Stimulated activated CD4-positive, alpha-beta T cell treated with anti-CD3 and anti-CD28 coated beads, TNF-alpha, amount 100 ng/mL, for 24 hours (primary cell): Measurements from ENCODE around the gene ADIPOQ.
"Not testable (repeated sequence)": the region's sequence is repeated elsewhere in the genome, so short reads cannot be mapped to it uniquely, and the experiment has no call there.

Experiments used
- DNase-seq, 3 experiments: peaks; one replicate each; pipeline ENCODE4 v3.0.0-alpha.2; 2020; ENCODE audit warnings: low read depth in 3 of 3

Gene ADIPOQ

GRCh38 chr3:186826410-186826975, 16.0 kb upstream of the ADIPOQ start:
- no peak for DNase-seq

DNA sequence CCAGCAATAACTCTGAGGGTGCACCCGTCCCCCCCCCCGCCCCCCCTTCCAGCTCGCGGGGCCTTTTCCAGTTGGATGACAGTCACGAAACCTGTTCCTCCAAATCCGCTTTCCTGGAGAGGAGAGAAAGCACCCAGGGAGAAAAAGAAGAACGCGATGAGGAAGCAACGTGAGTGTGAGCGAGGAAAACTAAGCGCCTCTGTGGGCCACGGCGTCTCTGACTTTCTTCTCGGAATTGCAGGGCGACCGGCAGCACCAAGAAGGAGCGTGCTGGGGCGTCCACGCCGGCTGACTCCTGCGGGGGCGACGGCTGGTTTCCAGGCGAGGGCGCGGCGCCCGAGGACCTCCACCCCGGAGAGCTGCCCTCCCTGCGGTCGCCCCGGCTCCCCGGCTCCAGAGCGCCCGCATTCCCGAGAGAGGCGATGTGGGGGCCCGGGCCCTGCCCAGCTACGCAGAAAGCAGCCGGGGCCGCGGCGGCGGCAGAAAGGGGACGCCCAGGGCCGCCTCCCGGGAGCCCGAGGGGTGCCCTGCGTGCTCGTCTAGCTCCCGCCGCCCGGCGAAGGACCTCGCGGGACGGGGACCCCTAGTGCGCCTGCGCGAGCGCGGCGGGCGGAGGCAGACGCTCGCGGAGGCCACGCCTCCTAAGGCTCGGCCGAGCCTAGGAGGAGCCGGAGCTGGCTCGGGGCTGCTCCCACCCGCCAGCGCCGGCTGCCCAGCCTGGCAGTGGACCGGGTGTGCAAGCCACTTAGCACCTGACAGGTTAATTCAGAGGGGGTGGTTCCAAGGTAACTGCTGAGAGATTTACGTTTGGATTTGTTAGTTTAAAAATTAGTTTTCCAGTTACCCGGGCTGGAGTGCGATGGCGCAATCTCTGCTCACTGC, 15.3 kb upstream of the ADIPOQ start:
- peak; percentile 62 to 83 (median 74) for DNase-seq

DNA sequence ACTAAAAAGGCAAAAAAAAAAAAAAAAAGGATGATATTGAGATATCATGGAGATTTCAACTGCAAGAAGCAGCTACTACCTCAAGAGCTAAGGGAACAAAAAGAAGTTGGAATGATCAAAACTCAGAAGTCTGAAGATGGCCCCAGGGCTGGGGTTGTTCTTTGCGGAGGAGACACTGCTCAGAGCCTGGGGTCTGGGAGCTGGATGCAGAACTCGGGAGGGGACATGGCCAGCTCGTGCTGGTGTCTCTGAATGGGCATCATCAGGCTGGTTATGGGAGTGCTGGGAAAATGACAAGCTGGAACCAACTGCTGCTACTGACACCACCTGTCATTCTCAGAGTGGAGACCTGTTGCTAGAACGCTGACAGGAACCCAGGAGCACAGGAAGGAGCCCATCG, 14.2 kb upstream of the ADIPOQ start:
- no peak for DNase-seq

DNA sequence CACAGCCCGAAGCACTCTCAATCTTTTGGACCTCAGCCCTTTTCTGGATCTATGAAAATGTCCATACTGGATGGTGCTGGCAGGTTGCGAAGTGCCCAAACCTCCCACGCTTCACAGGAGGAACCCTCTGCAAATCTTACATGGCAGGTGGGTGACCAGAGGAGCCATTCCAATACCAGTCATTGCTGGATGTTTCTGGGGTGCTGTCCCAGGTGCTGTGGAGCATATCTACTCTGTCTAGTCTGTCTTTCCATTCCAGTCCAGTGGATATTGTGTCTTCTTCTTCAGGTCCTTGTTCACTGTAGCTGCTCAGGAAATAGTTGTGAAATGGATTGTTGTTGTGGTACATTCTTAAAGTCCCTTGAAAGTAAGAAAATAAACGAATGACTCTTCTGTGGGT, 10.7 kb upstream of the ADIPOQ start:
- DNase-seq: no peak

GRCh38 chr3:186832276-186832675, 10.2 kb upstream of the ADIPOQ start:
- DNase-seq: no peak

DNA sequence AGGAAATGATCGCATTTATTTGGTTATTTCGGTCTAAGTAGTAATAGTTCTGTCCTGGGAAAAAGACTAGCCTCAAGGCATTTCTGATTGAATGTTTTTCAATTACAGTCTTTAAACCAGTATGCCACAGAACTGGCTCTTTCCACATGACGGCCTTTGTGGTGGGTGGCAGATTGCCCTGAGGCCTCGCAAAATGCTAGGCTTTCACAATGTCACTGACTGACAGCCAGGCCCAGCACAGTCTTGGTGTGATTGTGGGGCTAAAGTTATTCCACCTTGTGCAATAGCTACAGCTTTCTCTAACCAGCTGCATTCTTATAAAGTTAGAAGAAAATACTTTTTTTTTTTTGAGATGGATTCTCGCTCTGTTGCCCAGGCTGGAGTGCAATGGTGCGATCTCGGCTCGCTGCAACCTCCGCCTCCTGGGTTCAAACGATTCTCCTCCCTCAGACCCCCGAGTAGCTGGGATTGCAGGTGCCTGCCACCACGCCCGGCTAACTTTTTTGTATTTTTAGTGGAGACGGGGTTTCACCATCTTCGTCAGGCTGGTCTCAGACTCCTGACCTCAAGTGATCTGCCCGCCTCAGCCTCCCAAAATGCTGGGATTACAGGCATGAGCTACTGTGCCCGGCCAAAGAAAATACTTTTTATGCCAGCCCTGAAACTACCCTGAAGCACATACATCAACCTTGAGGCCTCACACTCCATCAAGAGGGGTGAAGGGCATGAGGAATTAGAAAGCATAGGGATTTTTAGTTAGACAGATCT, 2.5 kb upstream of the ADIPOQ start:
- DNase-seq: no peak

GRCh38 chr3:186841620-186842019, 890 bp upstream of the ADIPOQ start:
- no peak for DNase-seq

DNA sequence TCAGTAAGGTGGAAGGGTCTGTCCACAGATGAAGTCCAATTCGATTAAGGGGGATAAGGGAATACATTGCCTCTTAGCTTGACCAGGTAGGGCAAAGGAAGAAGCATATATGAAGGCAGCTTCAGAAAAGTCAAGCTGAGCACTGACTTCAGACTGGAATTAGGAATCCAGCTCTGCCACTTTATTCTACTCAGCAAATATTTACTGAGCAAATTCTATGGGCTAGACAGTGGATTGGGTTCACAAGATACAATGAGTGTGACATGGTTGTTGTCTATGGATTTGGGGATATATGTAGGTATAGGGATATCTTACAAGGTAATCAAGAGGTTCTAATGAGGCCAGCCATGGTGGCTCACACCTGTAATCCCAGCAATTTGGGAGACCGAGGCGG, 526 bp downstream of the ADIPOQ start:
- DNase-seq: no peak

GRCh38 chr3:186844908-186845307, 2.4 kb downstream of the ADIPOQ start:
- DNase-seq: no peak

DNA sequence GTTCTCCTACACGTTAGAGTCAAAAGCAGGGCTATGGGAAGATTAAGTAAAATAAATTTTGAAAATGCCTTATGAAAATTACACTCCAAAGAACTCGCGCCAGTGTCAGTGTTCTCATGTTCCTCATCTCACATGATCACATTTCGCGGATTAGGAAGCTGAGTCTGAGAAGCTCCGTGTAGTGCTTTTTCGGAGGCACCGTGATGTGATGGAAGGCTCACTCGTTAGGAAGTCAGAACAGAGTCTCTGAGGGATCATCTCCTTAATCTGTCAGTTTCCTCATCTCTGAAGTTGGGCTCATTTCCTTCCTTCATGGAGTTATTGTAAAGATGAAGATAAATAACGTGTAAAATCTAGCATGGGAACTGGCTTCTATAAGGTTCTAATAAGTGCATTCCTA, 3.2 kb downstream of the ADIPOQ start:
- DNase-seq: no peak

DNA sequence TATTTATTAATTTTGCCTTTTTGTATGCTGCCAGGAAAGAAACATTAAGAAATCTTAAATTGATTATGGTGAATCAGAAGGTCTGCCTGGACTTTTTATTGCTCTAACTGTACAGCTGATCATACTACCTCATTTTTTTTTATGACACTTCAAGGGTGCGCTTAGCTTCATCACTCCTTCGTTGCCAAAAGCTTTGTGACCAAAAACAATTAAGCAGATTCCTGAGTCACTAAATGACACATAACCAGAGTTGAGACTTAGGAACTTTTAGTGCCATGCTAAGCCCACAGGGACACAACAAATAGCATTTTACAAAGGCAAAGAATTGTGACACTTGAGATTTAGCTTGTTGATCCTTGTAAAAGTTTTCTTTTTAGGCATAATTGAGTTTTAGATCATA, 4.9 kb downstream of the ADIPOQ start:
- no peak for DNase-seq

DNA sequence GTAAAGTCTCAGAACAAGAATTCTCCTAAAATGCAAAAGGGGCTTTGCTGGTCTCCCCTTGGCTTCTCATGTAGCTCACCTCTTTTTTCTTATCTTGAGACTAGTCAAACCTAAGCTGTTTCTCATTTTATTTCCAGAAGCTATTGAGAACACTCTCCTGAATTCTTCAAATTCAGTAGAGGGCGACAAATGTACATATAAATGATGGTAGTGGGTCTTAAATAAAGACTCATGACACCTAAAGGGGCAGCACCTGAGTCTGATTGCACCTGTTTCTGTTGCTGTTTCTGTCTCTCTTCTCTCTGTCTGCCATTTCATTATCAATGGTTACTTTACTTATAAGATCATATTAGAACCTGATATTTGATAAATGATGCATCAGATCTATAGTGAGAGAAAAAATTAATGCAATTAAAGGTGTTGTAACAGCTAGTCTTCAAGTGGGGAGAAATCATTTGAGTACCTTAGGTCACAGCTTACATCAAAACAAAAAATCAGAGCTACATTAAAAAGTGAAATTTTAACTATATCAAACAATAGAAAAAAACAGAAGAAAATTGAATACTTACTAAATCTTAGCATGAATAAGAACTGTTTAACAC, 7.0 kb downstream of the ADIPOQ start:
- no peak for DNase-seq

- DNase-seq: not testable (repeated sequence)
Measured at GRCh38 chr3:186851835-186852234, 9.3 kb downstream of the ADIPOQ start.

- no peak for DNase-seq
Measured at GRCh38 chr3:186852994-186853393, 10.5 kb downstream of the ADIPOQ start.

DNA sequence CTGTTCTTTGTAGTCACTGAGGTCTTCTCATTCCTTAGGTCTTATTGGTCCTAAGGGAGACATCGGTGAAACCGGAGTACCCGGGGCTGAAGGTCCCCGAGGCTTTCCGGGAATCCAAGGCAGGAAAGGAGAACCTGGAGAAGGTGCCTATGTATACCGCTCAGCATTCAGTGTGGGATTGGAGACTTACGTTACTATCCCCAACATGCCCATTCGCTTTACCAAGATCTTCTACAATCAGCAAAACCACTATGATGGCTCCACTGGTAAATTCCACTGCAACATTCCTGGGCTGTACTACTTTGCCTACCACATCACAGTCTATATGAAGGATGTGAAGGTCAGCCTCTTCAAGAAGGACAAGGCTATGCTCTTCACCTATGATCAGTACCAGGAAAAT, 11.6 kb downstream of the ADIPOQ start:
- no peak for DNase-seq

DNA sequence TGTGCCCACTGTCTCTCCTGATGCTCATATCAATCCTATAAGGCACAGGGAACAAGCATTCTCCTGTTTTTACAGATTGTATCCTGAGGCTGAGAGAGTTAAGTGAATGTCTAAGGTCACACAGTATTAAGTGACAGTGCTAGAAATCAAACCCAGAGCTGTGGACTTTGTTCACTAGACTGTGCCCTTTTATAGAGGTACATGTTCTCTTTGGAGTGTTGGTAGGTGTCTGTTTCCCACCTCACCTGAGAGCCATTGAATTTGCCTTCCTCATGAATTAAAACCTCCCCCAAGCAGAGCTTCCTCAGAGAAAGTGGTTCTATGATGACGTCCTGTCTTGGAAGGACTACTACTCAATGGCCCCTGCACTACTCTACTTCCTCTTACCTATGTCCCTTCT, 12.4 kb downstream of the ADIPOQ start:
- no peak for DNase-seq

- DNase-seq: no peak
Measured at GRCh38 chr3:186857743-186858142, 15.2 kb downstream of the ADIPOQ start.

DNA sequence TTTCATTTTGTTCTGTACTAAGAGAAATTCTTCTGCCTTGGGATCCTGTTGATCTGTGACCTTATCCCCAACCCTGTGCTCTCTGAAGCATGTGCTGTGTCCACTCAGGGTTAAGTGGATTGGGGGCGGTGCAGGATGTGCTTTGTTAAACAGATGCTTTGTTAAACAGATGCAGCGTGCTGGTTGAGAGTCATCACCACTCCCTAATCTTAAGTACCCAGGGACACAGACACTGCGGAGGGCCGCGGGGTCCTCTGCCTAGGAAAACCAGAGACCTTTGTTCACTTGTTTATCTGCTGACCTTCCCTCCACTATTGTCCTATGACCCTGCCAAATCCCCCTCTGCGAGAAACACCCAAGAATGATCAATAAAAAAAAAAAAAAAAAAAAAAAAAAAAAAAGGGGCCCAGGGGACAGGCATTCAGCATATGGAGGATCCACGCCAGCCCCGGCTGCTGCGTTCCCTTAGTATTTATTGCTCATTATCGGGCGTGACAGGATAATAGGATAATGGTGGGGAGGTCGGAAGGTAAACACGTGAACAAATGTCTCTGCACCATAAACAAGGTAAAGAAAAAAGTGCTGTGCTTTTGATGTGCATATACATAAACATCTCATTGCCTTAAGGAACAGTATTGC, 22.8 kb downstream of the ADIPOQ start:
- DNase-seq: not testable (repeated sequence)

DNA sequence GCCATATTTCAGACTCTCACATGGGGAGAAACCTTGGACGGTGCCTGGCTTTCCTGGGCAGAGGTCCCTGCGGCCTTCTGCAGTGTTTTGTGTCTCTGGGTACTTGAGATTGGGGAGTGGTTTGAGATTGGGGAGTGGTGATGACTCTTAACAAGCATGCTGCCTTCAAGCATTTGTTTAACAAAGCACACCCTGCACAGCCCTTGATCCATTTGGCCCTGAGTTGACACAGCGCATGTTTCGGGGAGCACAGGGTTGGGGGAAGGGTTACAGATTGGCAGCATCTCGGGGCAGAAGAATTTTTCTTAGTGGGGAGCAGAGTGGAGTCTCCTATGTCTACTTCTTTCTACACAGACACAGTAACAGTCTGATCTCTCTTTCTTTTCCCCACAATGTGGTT, 23.6 kb downstream of the ADIPOQ start:
- DNase-seq: not testable (repeated sequence)

DNA sequence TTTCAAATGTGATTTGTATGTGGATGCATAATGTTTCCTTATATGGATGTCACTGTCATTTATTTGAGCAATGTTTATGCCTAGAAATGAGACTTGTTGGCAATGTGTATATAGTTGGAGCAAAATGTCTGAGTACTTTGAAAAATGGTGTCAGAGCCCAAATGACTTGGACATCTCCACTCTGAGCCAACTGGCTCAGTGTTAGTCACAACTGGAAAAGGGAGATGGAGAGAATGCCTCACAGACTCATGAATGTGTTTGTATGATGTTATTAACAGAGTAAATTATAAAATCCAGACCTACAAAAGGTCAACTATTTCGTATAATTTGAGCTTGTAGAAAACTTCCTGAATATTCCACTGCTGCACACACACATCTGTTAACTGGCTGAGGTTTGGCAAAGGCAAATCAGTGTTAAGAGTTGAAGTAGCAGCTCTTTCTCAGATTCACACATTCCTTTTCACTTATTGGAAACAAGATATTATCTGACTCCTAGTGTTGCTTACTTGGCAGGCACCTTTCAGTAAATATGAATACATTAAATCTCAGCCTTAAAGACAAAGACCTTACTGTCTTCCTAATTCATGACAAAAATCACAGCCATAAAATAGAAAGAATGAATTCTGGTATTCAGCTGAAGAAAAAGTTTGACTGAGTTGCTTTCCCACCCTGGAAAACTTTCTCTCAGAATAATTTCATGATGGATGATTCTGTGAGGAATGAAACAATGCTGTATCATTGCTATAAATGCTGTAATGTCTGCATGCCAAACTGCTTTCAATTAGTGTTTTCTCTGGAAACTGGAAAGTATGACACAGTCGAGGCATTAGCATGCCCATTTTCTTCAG, 27.0 kb downstream of the ADIPOQ start:
- DNase-seq: no peak
